ENCODE measurements around the gene SERPINB12.

Gene SERPINB12

GRCh38 chr18:63550068-63550467 is 7.9 kb downstream of the SERPINB12 start:
- DNase-seq (ENCODE audit: low read depth in 2 of 2): no peak

GRCh38 chr18:63551769-63552168 is 9.6 kb downstream of the SERPINB12 start:
- DNase-seq (ENCODE audit: low read depth in 2 of 2): no peak

GRCh38 chr18:63552581-63552980 is 10.4 kb downstream of the SERPINB12 start:
- no peak for DNase-seq (ENCODE audit: low read depth in 2 of 2)

GRCh38 chr18:63553081-63553480 is 10.9 kb downstream of the SERPINB12 start:
- DNase-seq (ENCODE audit: low read depth in 2 of 2): no peak

- no peak for DNase-seq (ENCODE audit: low read depth in 2 of 2)
Measured at GRCh38 chr18:63559567-63560491, 17.7 kb downstream of the SERPINB12 start.

- no peak for DNase-seq (ENCODE audit: low read depth in 2 of 2)
Measured at GRCh38 chr18:63562284-63562683, 20.1 kb downstream of the SERPINB12 start.

- DNase-seq (ENCODE audit: low read depth in 2 of 2): no peak
Measured at GRCh38 chr18:63564021-63564420, 21.9 kb downstream of the SERPINB12 start.

- no peak for DNase-seq (ENCODE audit: low read depth in 2 of 2)
Measured at GRCh38 chr18:63564561-63564960, 22.4 kb downstream of the SERPINB12 start.

- DNase-seq (ENCODE audit: low read depth in 2 of 2): no peak
Measured at GRCh38 chr18:63567276-63567675, 25.1 kb downstream of the SERPINB12 start.

GRCh38 chr18:63567825-63568224 is 25.7 kb downstream of the SERPINB12 start:
- DNase-seq (ENCODE audit: low read depth in 2 of 2): no peak

- no peak for DNase-seq (ENCODE audit: low read depth in 2 of 2)
Measured at GRCh38 chr18:63570721-63571120, 28.6 kb downstream of the SERPINB12 start.

GRCh38 chr18:63575681-63576080 is 33.5 kb downstream of the SERPINB12 start:
- no peak for DNase-seq (ENCODE audit: low read depth in 2 of 2)

- DNase-seq (ENCODE audit: low read depth in 2 of 2): no peak
Measured at GRCh38 chr18:63578357-63578958, 36.3 kb downstream of the SERPINB12 start.

- DNase-seq (ENCODE audit: low read depth in 2 of 2): no peak
Measured at GRCh38 chr18:63579616-63580015, 37.4 kb downstream of the SERPINB12 start.

- no peak for DNase-seq (ENCODE audit: low read depth in 2 of 2)
Measured at GRCh38 chr18:63585988-63586387, 43.8 kb downstream of the SERPINB12 start.

GRCh38 chr18:63586431-63586830 is 44.3 kb downstream of the SERPINB12 start:
- DNase-seq (ENCODE audit: low read depth in 2 of 2): no peak

GRCh38 chr18:63586966-63587365 is 44.8 kb downstream of the SERPINB12 start, which contains the start of gene SERPINB13:
SERPINB13 (plus strand) TSS chr18:63587343; CDS start chr18:63588668, 1,325 bp downstream.
- no peak for DNase-seq (ENCODE audit: low read depth in 2 of 2)

GRCh38 chr18:63588909-63589308 is 46.7 kb downstream of the SERPINB12 start:
- no peak for DNase-seq (ENCODE audit: low read depth in 2 of 2)

GRCh38 chr18:63590373-63590772 is 48.2 kb downstream of the SERPINB12 start:
- no peak for DNase-seq (ENCODE audit: low read depth in 2 of 2)

GRCh38 chr18:63590966-63591695 is 49.0 kb downstream of the SERPINB12 start:
- no peak for DNase-seq (ENCODE audit: low read depth in 2 of 2)

GRCh38 chr18:63591725-63592124 is 49.6 kb downstream of the SERPINB12 start:
- DNase-seq (ENCODE audit: low read depth in 2 of 2): no peak

- DNase-seq (ENCODE audit: low read depth in 2 of 2): no peak
Measured at GRCh38 chr18:63592471-63592870, 50.3 kb downstream of the SERPINB12 start.

Measured in activated CD8-positive, alpha-beta memory T cell treated with anti-CD3 and anti-CD28 coated beads for 4 hours (primary cell).